NCI-H2171 (cell line): ENCODE data around the gene BBX.

ENCODE experiments used
- DNase-seq: peaks from one replicate; lab custom pipeline; 2025; lab: John Stamatoyannopoulos, UW

The BBX gene

DNA sequence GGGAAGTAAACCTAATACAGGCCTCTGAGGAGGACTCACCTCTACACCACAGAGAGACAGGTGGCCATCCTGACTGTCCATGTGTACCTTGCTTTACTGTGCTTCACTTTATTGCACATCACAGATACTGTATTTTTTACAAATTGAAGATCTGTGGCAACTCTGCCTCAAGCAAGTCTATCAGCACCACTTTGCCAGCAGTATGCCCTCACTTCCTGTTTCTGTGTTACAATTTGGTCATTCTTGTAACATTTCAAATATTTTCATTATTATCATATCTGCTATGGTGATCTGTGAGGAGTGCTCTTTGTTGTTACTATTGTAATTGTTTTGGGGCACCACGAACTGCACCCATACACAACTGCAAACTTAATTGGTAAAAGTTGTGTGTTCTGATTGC is 78.0 kb downstream of the BBX start:
- no peak for DNase-seq

- no peak for DNase-seq
These were observed 81.5 kb downstream of the BBX start for GRCh38 chr3:107604057-107604822.

- DNase-seq, result no peak
These were observed 89.2 kb downstream of the BBX start for GRCh38 chr3:107611775-107612469.

DNA sequence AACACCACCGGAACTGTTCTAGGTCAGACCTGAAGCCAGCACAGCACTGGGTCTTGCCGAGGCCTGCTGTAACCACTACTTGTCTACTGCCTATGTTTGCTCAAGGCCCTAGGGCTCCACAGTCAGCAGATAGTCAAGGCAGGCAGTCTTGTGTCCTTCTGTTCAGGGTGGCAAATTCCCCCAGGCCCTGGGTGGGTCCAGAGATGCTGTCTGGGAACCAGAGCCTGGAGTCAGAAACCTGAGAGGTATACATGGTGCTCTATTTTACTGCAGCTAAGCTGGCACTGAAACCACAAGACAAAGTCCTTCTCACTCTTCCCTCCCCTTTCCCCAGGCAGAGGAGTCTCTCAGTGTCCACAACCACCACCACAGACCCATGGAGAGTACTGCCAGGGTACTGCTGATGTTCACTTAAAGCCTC is 89.9 kb downstream of the BBX start:
- no peak for DNase-seq

DNA sequence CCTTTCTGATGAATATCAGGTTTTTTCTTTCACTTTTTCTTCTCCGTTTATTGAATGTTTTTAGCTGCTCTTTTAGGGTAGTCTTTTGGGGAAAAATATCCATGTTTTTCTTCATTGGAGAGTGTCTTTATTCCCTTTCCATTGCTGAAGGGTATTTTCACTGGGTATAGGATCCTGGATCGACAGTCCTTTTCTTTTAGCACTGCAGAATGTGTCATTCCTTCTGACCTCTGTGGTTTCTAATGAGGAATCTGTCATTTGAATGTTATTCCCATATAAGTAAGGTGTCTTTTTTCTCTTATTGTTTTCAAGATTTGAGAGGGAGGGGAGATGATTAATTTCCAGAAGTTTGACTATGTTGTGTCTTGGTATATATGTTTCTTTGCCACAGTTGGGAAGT is 96.8 kb downstream of the BBX start:
- no peak for DNase-seq

DNA sequence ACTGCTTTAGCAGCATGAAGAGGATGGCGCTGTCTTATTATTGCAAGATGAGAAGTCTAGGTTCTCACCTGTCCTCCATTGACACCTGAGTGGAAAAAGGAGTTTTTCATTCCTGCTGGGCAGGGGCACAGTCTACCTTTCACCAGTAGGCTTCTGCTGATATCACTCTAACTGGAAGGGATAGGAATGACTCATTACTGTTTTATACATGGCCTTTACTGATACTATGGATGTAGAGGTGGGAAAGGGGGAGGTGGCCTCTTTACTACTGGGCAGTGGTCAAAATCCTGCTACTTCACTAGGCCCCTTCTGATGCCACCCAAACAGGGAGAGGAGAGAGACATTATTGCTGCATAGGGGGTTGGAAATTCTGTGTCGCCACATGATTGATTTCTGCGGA is 97.8 kb downstream of the BBX start:
- DNase-seq, result no peak

DNA sequence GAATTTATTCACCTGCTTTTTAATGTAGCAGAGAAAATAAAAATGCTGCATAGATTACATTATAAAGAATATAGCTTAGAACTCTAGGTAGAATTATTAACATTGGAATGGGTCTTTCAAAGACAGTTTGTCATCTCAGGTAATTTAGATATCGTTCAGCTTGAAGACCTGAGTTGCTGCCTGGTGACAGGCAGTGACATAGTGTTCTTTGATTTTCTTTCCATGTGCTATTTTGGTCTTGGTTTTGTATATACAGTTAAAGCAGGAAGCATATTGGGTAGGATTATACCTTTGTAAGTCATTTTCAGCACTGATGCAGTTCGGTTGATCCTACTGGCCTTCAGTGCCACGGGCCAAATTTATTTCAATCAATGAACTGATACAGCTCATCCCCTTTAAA is 98.7 kb downstream of the BBX start:
- no peak for DNase-seq

GRCh38 chr3:107627962-107628542 is 105.3 kb downstream of the BBX start:
- DNase-seq, result no peak

DNA sequence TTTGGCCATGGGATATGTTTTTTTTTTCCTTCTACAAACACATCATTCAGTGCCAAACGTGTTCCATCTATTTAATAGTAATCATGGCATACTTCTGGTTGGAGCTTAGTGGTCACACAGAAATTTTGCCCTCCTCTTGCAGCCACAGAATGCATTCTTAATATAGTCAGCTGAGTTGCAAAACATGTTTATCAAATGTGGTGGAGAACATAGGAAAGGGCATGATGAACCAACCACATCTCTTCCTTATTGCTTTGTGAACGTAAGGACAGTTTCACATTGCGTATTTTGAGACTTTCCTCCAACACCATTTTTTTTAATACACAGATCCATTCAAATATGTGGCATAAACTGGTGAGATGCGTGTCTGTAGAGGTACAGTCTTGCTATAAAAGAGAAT is 106.8 kb downstream of the BBX start:
- no peak for DNase-seq

DNA sequence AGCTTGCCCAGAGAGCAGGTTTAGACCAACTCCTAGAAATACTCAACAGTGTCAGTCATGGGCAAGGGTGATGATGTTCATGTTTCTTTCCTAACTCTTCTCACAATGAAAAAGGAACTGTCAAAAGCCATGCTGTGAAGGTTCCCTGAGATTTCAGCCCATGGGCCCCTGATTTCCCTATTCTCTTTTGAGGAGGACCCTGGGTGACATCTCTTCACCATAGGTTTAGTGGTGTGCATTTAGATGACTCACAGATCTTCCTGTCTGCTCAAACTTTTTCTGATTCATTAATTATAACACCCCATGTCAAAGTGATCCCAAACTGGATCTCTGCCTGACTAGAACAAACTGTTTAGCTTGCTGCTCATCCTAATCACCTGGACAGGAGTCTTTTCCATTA is 108.0 kb downstream of the BBX start:
- no peak for DNase-seq

DNA sequence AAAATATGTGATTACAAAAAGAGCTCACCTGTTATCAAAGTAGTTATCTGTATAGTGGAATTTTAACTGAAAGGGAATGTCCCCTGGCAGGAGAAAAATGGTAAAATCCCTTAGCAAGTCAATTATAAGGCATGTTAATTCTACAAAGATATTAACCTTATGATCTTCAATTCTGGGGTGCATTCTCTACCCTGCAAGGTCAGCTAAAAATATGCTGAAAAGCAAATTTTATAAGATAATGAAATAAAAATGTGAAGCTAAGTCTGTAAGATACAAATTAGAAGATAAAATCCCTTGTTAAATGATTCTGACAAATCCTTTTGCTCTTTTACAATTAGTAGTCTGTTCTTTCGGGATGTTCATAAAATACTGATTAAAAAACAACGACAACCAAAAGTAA is 109.8 kb downstream of the BBX start:
- DNase-seq, result no peak

GRCh38 chr3:107633327-107634098 is 110.8 kb downstream of the BBX start:
- DNase-seq, result no peak

DNA sequence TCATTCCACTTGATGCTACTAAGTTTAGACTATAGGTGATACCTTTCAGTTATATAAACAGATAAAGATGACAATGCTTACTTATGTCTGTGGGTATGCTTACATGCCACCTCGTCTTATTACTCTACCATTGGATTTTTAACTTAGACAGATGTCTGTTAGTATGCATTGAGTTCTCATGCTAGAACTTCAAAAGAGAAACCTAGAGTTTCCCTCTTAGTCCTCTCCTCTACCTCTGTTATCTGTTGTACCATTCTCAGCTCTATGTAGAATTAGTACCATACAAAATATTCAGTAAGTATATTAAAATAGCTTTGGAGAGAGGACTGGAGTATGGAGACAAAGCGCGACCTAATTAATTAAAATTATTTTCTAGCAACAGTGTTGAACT is 111.3 kb downstream of the BBX start:
- DNase-seq, result no peak

DNA sequence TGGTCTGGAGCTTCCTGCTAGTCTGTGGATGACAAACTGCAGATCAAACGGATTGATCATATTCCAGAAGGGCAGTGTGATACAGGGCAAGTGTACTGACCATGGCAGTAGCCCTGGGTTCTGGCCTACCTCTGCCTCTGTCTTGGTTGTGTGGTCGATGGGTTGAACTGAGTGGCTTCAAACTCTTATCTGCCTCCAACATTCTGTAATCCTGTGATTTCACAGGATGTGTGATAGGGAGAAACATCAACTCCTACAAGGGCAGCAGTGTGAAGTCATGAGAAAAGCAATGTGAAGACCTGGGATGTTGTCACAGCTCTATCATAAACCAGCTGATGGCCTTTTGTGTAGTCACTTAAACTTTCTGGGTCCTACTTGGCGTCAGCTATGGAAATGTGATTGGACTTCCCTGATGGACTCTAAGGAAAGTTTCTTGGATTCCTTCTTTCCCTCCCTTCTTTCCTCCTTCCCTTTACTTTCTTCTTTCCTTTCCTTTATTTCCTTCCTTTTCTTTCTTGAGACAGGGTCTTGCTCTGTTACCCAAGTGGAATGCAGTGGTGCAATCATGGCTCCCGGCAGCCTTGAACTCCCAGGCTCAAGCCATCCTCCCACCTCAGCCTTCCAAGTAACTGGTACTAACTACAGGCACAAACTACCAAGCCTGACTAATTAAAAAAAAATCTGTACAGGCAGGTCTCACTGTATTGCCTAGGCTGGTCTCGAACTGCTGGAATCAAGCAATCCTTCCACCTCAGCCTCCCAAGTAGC is 114.8 kb downstream of the BBX start:
- DNase-seq, result no peak

DNA sequence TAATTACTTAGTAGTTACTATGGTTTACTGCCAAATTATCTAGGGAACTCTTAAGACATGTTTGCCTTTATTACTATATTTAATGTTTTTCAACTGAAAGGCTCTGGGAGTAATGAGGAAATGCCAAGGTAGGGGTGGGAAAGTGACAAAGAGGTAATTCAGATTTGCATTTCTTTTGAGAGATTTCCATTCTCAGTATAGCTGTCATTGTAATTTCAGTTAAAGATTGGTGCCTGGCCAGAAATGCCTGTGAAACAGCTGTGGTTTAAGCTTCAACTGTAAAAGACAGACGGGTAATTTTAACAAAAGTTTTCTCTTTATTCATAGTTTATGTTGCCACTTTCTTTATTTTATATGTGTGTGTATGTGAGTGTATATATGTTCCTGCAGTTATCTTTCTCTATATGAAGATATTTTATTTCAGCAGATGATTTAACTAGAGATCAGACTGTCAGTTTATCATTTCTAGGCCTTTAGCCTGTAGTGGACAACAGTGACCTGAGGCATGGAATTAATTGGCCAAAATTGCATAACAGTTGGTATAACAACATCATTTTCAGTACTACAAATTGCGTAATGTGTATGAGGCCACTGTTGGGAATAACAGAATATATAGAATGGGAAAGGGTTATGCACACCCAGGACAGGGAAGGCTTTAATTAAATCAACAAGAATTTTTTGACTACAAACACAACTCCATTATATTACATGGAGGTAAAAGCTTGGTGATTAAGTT is 119.0 kb downstream of the BBX start:
- no peak for DNase-seq

DNA sequence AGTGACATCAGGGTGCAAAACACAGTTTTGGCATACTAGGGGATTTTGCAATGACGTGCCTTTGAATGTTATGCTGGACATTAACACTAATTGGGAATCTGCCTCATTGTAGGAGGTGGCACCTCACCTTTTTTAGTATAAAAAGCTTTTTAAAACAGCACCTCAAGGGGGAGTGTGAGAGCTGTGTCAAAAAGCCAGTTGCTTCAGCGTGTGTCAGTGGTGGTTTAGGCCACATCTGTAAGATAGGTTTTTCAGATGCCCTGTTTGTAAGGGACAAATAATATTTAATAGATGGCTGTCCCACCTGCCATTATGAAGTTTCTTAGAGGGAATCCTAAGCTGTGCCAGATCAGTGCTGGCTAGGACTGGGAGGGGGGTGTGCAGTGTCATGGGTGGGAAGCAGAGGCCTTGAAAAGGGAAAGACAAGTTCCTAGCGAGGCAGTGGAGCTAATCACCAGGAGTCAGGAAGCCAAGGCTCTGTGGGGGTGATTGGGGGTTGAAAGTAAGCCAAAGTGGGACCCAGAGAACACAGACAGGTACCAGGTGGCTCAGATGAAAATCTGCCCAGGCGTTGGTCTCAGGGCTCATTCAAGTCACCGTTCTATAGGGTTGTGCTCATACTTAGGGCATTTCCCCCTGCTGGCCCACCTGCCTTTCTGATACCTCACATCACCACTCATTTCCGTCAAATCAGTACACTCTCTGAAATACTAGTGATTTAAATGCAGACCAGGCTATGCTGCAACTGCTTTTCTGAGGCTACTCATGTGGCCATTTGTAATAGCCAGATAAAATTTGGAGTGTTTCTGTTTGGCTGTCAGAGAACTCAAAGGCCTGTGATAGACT is 120.5 kb downstream of the BBX start:
- no peak for DNase-seq

DNA sequence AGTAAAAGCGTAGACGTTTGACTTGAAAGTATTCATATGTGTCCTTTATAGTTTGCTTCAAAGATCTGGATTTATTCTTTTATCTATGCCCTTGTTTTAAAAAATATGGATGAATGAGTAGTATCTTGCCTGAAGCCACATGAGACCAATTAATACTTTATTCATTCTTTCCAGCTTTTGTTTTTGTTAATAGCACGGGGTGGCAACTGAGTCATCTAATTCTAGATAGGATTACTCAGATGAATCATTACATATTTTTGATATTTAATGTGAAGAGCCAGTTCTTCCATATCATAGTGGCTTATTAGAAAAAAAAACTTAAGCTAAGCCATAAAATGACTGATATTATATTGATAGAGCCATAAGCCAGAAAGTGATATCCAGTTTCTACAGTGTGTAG is 121.9 kb downstream of the BBX start:
- DNase-seq, result no peak

GRCh38 chr3:107650788-107651187 is 128.0 kb downstream of the BBX start:
- DNase-seq, result no peak

DNA sequence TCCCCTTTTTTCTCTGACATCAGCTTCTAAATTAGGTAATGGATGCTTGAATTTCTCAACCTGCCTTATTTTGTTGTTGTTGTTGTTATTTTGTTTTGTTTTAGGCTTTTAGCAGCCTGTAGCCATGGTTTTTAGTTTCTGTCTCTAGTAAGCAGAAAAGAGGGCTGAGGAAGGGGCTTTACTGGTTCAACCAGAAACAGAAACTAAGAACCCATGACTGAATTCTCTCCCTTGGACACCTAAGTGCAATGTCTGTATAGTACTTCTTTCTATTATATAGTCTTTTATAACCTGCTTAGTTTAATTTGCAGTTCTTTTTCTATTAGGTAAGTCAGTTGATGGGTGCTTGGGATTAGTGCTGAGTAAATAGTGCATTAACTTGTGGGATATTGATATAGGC is 129.0 kb downstream of the BBX start:
- DNase-seq, result no peak

DNA sequence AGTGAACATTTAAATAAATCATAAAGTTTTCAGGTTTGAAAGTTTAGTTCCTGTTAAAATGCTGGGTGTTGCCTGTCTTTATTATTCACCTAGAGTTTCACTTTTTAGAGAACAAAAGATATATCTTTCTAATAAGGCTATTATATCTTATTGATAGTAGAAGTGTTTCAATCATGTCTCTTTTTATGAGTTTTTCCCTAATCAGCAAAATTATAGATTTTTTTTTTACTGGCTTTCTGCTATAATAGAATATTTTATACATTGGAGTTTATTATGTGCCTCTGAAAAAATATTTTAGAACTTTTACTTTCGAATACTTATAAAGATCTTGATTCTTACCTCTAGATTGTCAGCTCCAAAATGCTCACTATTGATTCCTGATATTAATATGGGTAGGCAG is 131.5 kb downstream of the BBX start:
- DNase-seq, result no peak
